Thyroid gland (tissue), 4 donors: ENCODE results near the gene DFFB.

Experiments
- POLR2A ChIP-seq, 2 donors: fragments of 450-650 bp; IDR thresholded peaks; one replicate each; pipeline ENCODE4 v1.6.1; 2017; ENCODE audit warnings: antibody characterized with exemption in 2 of 2, mild to moderate bottlenecking in 2 of 2, moderate library complexity in 1 of 2
- TF ChIP-seq, protein P1 (sequence below), 6 experiments: fragments of 200-600 bp in 3 of 6; fragments of 450-650 bp in 3 of 6; sonication (generic) in 3 of 6; IDR thresholded peaks; one replicate each; pipeline ENCODE4 v1.5.1; 2016 to 2019; ENCODE audit warnings: antibody characterized with exemption in 6 of 6, mild to moderate bottlenecking in 2 of 6, inconsistent platforms in 1 of 6, moderate library complexity in 1 of 6

- TF ChIP-seq POLR2A (IDR thresholded peaks at IDR 0.05) = no peak
- TF ChIP-seq, protein P1, sequence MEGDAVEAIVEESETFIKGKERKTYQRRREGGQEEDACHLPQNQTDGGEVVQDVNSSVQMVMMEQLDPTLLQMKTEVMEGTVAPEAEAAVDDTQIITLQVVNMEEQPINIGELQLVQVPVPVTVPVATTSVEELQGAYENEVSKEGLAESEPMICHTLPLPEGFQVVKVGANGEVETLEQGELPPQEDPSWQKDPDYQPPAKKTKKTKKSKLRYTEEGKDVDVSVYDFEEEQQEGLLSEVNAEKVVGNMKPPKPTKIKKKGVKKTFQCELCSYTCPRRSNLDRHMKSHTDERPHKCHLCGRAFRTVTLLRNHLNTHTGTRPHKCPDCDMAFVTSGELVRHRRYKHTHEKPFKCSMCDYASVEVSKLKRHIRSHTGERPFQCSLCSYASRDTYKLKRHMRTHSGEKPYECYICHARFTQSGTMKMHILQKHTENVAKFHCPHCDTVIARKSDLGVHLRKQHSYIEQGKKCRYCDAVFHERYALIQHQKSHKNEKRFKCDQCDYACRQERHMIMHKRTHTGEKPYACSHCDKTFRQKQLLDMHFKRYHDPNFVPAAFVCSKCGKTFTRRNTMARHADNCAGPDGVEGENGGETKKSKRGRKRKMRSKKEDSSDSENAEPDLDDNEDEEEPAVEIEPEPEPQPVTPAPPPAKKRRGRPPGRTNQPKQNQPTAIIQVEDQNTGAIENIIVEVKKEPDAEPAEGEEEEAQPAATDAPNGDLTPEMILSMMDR (IDR thresholded peaks at IDR 0.05) = no peak
These were observed 73.2 kb downstream of the DFFB start for GRCh38 chr1:3930301-3931006.
